AG09309 (cell line): ENCODE data around the gene BTF3L4.

Experiments
- DNase-seq: peaks from one replicate; pipeline ENCODE4 v3.0.0-alpha.2; 2010; ENCODE audit warnings: low read depth
- H3K4me3 ChIP-seq: 2 replicates; pipeline ENCODE4 v1.5.1; 2011; ENCODE audit warnings: mild to moderate bottlenecking, low read depth, low read length, moderate library complexity; ENCODE audit not compliant: control insufficient read depth
- CTCF ChIP-seq: IDR thresholded peaks from 2 replicates; pipeline ENCODE4 v1.5.1; 2011; ENCODE audit warnings: mild to moderate bottlenecking, low read depth, low read length, inconsistent platforms; ENCODE audit not compliant: insufficient read depth, control insufficient read depth; ENCODE audit errors: missing control alignments

BTF3L4 gene

GRCh38 chr1:52056937-52057231 lies 789 bp downstream of the BTF3L4 start:
- no peak for DNase-seq
- no peak for TF ChIP-seq CTCF
- H3K4me3 ChIP-seq: peak overlapping the region; percentile 89

GRCh38 chr1:52057255-52057654 lies 1.2 kb downstream of the BTF3L4 start:
- TF ChIP-seq CTCF: no peak
- H3K4me3 ChIP-seq: peak overlapping the region; percentile 89
- no peak for DNase-seq

- no peak overlapping the region; the same call in 1 of the 2 replicates for H3K4me3 ChIP-seq
- DNase-seq: no peak
These were observed 1.9 kb downstream of the BTF3L4 start for GRCh38 chr1:52057876-52058415.

GRCh38 chr1:52059321-52059720 lies 3.2 kb downstream of the BTF3L4 start:
- no peak overlapping the region for H3K4me3 ChIP-seq
- peak; percentile 32 for DNase-seq
- TF ChIP-seq CTCF: no peak

More at GRCh38 chr1:52057876-52058415, 1.9 kb downstream of the BTF3L4 start:
- TF ChIP-seq CTCF: no peak

GRCh38 chr1:52059888-52060287 lies 3.8 kb downstream of the BTF3L4 start:
- DNase-seq: no peak
- no peak overlapping the region for H3K4me3 ChIP-seq
- no peak for TF ChIP-seq CTCF

GRCh38 chr1:52060822-52061221 lies 4.7 kb downstream of the BTF3L4 start:
- no peak for TF ChIP-seq CTCF
- DNase-seq: no peak
- H3K4me3 ChIP-seq: no peak overlapping the region

- no peak for TF ChIP-seq CTCF
- no peak for DNase-seq
- no peak overlapping the region for H3K4me3 ChIP-seq
These were observed 7.1 kb downstream of the BTF3L4 start for GRCh38 chr1:52063192-52063591.
